GM23248 (cell line): ENCODE results near the gene RSAD2.

Experiments
- EZH2 ChIP-seq: fragments of 200-600 bp; sonication (generic); IDR thresholded peaks from 2 replicates; pipeline ENCODE4 v1.6.1; 2018; ENCODE audit warnings: antibody characterized with exemption, mild to moderate bottlenecking; ENCODE audit not compliant: insufficient read depth, poor library complexity, severe bottlenecking
- EZH2phosphoT487 ChIP-seq: fragments of 200-600 bp; sonication (generic); IDR thresholded peaks from 2 replicates; pipeline ENCODE4 v1.6.1; 2018; ENCODE audit warnings: antibody characterized with exemption, moderate library complexity, mild to moderate bottlenecking, low read depth; ENCODE audit not compliant: insufficient read depth

GRCh38 chr2:6883448-6884122, 6.0 kb downstream of the RSAD2 start:
- TF ChIP-seq EZH2, result no peak
- no peak for TF ChIP-seq EZH2phosphoT487
